GM12874 (cell line): Measurements from ENCODE around the gene PRTG.

Source experiments
- CTCF ChIP-seq: IDR thresholded peaks from 2 replicates; pipeline ENCODE4 v1.5.1; 2011; ENCODE audit warnings: low read depth, mild to moderate bottlenecking, control low read depth, low read length, moderate library complexity; ENCODE audit not compliant: insufficient read depth

The PRTG gene

GRCh38 chr15:55778932-55779331 is 36.0 kb upstream of the PRTG start:
- no peak for TF ChIP-seq CTCF

GRCh38 chr15:55775316-55775715 is 32.4 kb upstream of the PRTG start:
- no peak for TF ChIP-seq CTCF

GRCh38 chr15:55774113-55774970 is 31.4 kb upstream of the PRTG start:
- TF ChIP-seq CTCF: peak; percentile 72

GRCh38 chr15:55770806-55771205 is 27.9 kb upstream of the PRTG start:
- no peak for TF ChIP-seq CTCF

- TF ChIP-seq CTCF: no peak
Measured at GRCh38 chr15:55770261-55770660, 27.3 kb upstream of the PRTG start.

GRCh38 chr15:55768670-55769185 is 25.8 kb upstream of the PRTG start:
- no peak for TF ChIP-seq CTCF

- no peak for TF ChIP-seq CTCF
Measured at GRCh38 chr15:55766676-55767075, 23.7 kb upstream of the PRTG start.
